ENCODE results near the gene SLC22A23. TPM values are rescaled to one million over a fixed set of nuclear protein-coding genes. Genes with fewer than 3 reads are reported as not detected.

Gene SLC22A23
- total RNA-seq, 4 donors from 2014 or later: 16.6 to 21.8 (median 17.6) TPM

DNA sequence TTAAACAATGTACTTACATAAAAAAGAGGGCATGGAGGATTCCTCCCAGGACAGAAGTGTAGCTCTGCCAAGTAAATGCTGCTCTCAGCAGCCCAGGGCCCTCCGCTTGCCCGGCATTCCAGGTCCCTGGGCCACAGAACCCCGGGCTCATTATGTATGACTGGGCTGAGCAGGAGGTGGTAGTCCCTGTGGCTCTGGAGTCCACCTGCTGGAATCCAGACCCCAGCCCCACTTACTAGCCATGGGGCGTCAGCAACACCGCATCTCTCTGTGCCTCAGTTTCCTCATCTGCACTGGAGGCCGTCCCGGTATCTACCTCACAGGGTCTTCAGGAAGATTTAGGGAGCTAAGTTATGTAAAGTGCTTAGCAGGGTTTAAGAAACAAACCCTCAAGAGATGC lies 142.7 kb downstream of the SLC22A23 start:
- TF ChIP-seq POLR2A (IDR thresholded peaks at IDR 0.05): no peak
- no peak for TF ChIP-seq CTCF (IDR thresholded peaks at IDR 0.05)
- H3K4me1 ChIP-seq: peaks cover 0 to 5% of the 10 kb centered on the region in 2 donors
- no peaks in the 10 kb centered on the region for H3K9me3 ChIP-seq
- no peak for DNase-seq
- intact Hi-C loops (cut with DNase I): no loop called here
- WGBS, 2 donors: 86 to 87% methylated on average over 7 of the region's 7 CpGs
- no peaks in the 10 kb centered on the region for H3K27me3 ChIP-seq
- no peak overlapping the region for H3K4me3 ChIP-seq (replicated peaks in 1 of 3)
- H3K27ac ChIP-seq: no peak overlapping the region
- H3K36me3 ChIP-seq: no peaks in the 10 kb centered on the region

GRCh38 chr6:3312604-3313231 lies 144.1 kb downstream of the SLC22A23 start:
- intact Hi-C loops (cut with DNase I): no loop called here

GRCh38 chr6:3311826-3312225 lies 145.0 kb downstream of the SLC22A23 start:
- intact Hi-C loops (cut with DNase I): no loop called here
- 92 to 93% methylated on average over 6 of the region's 6 CpGs for WGBS, 2 donors
- H3K36me3 ChIP-seq: no peaks in the 10 kb centered on the region

More at GRCh38 chr6:3312604-3313231, 144.1 kb downstream of the SLC22A23 start:
- H3K9me3 ChIP-seq: no peaks in the 10 kb centered on the region
- H3K27ac ChIP-seq: no peak overlapping the region
- TF ChIP-seq POLR2A (IDR thresholded peaks at IDR 0.05) (no peak), CTCF (IDR thresholded peaks at IDR 0.05) (no peak)
- WGBS, 2 donors: 82 to 86% methylated on average over 7 to 11 of the region's 11 CpGs
- H3K4me1 ChIP-seq: peaks cover 0 to 5% of the 10 kb centered on the region in 2 donors
- H3K4me3 ChIP-seq (replicated peaks in 1 of 3): no peak overlapping the region
- DNase-seq: no peak
- no peaks in the 10 kb centered on the region for H3K27me3 ChIP-seq
- H3K36me3 ChIP-seq: no peaks in the 10 kb centered on the region

DNA sequence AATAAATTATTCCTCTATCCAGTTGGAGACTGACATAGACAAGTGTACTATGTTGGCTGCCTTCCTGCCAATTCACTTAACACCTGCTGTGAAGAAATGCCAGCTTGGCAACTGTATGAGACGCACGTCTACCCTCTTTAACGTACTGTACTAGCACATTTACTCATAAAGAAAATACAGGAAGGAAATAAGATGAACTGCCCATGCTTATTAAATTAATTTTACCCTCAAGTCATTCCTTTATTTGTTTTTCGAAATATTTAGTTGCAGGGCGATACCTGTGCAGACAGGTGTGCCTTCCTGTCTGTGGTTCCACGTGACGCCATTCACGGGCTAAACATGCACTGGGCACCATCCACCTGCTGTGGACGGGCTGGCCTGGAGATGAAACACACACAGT lies 146.1 kb downstream of the SLC22A23 start:
- H3K4me3 ChIP-seq (replicated peaks in 1 of 3): no peak overlapping the region
- 91 to 92% methylated on average over 9 of the region's 9 CpGs for WGBS, 2 donors
- TF ChIP-seq CTCF (IDR thresholded peaks at IDR 0.05) (no peak), POLR2A (IDR thresholded peaks at IDR 0.05) (no peak)
- no peak for DNase-seq
- H3K4me1 ChIP-seq: peaks cover 0 to 5% of the 10 kb centered on the region in 2 donors
- no peaks in the 10 kb centered on the region for H3K27me3 ChIP-seq
- H3K9me3 ChIP-seq: no peaks in the 10 kb centered on the region
- H3K36me3 ChIP-seq: no peaks in the 10 kb centered on the region
- H3K27ac ChIP-seq: no peak overlapping the region
- intact Hi-C loops (cut with DNase I): no loop called here

More at GRCh38 chr6:3311826-3312225, 145.0 kb downstream of the SLC22A23 start:
- H3K9me3 ChIP-seq: no peaks in the 10 kb centered on the region
- H3K4me1 ChIP-seq: peaks cover 0 to 5% of the 10 kb centered on the region in 2 donors
- H3K27ac ChIP-seq: no peak overlapping the region
- H3K4me3 ChIP-seq (replicated peaks in 1 of 3): no peak overlapping the region
- no peak for TF ChIP-seq POLR2A (IDR thresholded peaks at IDR 0.05)
- TF ChIP-seq CTCF (IDR thresholded peaks at IDR 0.05): no peak
- H3K27me3 ChIP-seq: no peaks in the 10 kb centered on the region
- no peak for DNase-seq

DNA sequence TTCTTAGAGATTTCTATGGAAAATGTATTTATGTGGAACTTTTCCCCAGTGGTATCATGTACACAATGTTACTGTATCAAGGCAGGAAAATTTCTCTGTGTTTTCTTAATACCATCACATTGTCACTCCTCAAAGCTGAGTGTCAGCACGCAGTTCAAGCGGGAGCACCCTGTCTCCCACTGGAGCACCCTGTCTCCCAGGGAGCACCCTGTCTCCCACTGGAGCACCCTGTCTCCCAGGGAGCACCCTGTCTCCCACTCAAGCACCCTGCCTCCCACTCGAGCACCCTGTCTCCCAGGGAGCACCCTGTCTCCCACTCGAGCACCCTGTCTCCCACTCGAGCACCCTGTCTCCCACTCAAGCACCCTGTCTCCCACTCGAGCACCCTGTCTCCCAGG lies 146.8 kb downstream of the SLC22A23 start:
- no peak for TF ChIP-seq POLR2A (IDR thresholded peaks at IDR 0.05)
- TF ChIP-seq CTCF (IDR thresholded peaks at IDR 0.05): no peak
- peaks cover 0 to 5% of the 10 kb centered on the region in 2 donors for H3K4me1 ChIP-seq
- no peak for DNase-seq
- no peaks in the 10 kb centered on the region for H3K9me3 ChIP-seq
- H3K27me3 ChIP-seq: no peaks in the 10 kb centered on the region
- no peak overlapping the region for H3K4me3 ChIP-seq (replicated peaks in 1 of 3)
- H3K36me3 ChIP-seq: no peaks in the 10 kb centered on the region
- WGBS, 2 donors: 84 to 85% methylated on average over 6 of the region's 6 CpGs
- no peak overlapping the region for H3K27ac ChIP-seq
- intact Hi-C loops (cut with DNase I): no loop called here
